HG02870 (cell line): ENCODE measurements around the gene RNLS.

ENCODE experiments used
- ATAC-seq: cut with Tn5 transposase; IDR thresholded peaks from one replicate; pipeline ENCODE4 v1.9.1; 2021; ENCODE audit warnings: mild to moderate bottlenecking, moderate library complexity; ENCODE audit not compliant: unreplicated experiment

Gene RNLS

DNA sequence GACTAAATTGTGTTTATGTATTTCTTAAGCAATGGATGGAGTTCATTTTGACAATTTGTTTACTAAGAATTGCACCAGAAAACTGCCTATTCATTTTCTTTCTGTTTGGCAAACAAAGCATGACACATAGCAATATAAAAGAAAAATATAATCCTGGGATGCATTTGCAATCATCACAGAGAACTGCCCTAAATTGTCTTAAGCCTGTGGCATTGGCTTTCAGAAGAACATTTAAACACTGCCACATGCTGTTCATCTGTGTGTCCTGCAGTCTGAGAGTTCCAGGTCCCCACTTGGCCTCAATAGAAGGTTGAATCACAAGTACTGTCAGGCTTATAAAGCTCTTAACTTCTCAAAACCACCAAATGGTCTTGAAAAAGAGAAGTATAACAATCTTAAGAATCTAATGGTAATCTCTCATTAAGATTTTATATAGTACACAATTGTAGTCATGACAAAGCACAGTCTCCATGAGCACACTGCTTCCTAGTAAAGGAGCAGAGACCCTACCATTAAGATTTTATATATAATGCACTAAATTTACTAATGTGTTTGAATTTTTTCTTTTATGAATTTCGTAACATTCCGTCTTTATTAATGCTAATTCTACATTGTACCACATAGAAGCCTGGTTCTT is 29.9 kb downstream of the RNLS start:
- no peak for ATAC-seq

DNA sequence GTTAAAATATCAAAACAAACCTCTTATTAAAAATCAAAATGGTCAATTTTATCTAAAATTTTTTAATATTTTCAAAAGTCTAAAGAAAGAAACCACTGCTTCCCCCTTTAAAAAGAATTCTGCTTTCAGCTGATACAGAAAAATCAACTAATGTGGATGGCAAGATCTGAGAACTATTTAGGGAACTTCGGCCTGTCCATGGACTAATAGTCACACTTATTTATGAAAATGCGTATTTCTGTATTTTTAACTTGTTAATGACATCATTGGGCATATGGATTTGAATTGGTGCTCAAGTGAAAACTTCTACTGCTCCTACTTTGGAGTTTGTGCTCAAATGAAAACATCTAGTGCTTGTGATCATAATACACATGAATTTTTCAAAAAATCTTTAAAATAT is 31.9 kb downstream of the RNLS start:
- no peak for ATAC-seq

DNA sequence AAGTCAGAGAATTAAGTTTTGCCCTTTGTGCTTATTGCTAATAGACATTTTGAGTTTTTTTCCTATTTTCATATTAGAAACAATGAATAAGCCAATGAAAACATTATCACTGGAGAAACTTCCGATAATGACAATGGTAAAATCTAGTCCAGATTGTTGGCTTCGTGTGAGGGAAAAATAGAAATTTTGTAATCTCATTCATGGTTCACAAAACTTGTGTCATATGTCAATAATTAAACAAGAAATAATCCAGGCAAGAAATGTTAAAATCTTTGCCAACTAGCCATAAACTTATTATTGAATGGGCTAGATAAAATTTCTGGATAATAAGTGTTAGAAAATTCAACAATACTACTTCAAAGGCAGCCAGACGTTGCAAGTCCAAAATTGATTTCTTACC is 36.6 kb downstream of the RNLS start:
- no peak for ATAC-seq

- ATAC-seq, result no peak
These were observed 37.8 kb downstream of the RNLS start for GRCh38 chr10:88545359-88545758.

- ATAC-seq, result peak; percentile 70
These were observed 38.8 kb downstream of the RNLS start for GRCh38 chr10:88544140-88544870.

- no peak for ATAC-seq
These were observed 40.6 kb downstream of the RNLS start for GRCh38 chr10:88542522-88542921.

DNA sequence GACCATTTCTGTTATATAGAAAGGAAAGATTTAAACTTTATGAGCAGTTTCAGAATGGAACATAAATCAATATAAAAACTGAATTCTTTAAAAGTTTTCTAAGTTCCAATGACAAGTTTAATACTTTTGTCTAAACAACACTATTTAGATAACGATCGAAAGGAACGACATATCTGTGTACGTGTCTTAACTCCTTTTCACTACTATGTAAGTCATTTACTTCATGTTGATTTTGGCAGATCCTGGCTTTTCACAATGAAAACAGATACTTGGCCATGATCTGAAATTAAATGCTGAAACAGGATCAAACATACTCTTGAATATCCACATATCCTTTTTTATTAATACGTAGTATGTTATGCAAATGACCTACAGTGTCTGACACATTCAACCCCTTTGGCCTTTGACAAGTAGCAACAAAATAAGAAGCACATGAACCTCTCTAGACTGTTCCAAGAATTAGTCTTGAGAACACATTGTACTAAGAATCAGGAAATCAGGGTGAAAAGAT is 41.9 kb downstream of the RNLS start:
- ATAC-seq, result no peak

DNA sequence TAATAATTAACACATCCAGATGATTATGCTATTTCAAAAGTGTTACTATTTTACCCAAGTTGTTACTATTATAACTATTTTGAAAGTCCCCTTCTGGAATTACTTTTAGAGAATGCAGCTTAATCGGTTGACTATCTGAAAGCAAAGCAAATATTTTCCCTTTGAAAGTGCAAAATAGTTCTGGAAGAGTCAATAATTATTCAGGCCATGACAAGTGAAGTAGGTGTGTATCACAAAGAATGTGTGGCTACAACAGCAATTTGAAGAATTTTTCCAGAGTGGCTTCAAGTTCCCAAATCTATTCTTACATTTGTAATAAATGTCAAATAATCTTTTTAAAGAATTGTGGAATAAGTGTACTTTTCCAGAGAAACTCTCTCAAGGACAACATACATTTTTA is 42.8 kb downstream of the RNLS start:
- no peak for ATAC-seq

DNA sequence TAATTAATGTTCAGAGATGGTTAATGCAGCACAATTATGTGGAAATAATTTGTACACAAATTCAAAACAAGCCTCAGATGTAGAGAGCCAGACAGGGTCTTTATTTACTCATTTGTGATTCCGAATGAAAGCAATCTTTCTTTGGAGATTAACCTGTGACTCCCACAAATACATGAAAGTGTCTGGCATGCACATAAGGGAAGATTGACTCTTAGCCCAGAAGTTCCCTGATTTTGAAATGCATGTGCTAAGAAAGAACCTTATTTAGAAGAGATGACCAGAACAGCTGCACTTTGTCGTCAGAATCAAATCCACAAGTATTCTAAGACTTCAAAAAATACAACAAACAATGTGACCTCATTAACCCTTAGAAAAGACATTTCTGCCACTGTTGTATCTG is 45.1 kb downstream of the RNLS start:
- no peak for ATAC-seq

- no peak for ATAC-seq
These were observed 45.8 kb downstream of the RNLS start for GRCh38 chr10:88537322-88537721.

DNA sequence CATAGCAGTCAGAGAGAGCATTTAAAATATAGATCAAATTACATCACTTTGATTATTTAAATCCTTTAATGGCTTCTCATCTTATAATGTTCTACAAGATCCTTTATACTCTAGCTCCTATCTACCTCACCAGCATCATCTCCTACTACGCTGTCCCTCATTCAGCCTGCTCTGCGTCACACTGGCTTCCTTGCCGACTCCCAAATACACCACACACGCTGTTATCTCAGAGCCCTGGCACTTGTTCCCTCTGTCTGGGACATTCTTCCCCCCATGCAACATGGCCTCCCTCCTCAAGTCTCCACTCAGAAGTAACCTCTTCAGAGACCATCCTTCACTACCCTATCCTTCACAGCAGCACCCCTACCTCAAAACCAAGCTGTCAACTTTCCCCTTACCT is 46.7 kb downstream of the RNLS start:
- no peak for ATAC-seq

DNA sequence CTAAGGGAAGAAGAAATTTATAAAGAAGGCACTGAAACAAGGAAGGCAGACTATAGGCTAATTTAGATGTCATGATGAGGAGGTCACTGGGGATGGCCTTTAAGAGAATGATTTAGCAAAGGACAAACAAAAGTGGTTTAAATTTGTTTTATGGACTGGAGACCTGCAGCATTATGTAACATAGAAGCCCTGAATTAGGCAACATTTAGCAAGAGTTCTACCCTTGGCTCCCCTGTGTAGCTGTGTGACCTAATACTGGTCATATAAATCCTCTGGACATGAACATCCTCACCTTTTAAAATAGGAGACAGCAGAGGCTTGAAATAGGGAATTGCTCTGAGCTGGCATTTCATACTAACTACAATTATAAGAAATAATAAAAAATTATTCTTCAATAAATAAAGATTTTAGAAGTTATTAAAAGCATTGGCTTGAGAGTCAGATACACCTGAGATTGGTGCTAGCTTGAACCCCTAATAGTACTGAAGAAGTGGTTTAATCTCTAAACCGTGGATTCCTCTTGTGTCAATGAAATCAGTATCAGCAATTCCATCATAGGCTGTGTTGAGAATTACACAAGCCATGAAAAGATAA is 48.9 kb downstream of the RNLS start:
- no peak for ATAC-seq

DNA sequence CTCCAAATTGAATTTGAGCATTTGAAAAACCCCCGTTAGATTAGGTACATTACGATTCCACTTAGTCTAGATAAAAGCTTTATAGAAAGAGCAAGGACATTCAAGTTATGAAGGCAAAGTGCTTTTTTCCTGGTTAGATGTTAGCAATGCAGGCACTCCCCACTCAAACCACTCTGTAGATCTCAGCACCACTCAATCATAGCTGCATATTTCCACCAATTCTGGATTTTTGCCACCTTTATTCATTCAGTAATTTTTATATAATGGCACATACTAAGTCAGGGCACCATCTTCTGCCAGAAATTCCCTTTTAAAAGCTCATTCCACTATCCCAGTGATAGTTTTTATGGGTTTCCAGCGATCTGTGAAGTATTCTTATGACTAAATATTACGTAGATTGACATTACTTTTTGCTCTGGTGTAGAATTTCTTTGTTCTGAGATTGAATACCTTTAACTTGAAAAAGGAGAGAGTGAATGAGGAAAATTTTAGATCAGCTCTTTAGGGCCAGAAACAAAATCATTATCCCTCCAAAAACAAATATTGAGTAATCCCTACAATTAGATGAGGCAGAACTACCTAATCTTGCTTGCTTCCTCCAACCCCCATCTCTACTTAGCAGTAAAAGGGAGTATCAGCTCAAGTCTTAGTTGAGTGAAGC is 51.6 kb downstream of the RNLS start:
- ATAC-seq, result no peak

- no peak for ATAC-seq
These were observed 52.3 kb downstream of the RNLS start for GRCh38 chr10:88530629-88531391.

DNA sequence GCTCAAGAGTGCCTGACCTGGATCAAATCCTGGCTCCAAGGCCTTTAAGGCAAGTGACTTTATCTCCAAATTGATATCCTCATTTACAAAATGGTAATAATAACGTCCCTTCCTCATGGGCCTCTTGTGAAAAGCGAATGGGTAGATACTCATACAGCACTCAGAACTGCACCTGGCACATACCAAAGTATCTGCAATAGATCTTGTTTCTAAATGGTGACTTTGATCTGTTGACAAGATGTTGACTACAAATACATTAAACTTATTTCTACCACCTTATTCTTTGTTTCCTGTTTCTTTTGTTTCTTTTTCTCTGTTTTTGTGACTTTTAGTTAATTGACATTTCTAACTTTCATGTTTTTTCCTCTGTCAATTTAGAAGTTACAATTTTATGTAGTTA is 53.0 kb downstream of the RNLS start:
- ATAC-seq, result no peak

GRCh38 chr10:88528806-88529570 is 54.1 kb downstream of the RNLS start:
- no peak for ATAC-seq

- no peak for ATAC-seq
These were observed 54.9 kb downstream of the RNLS start for GRCh38 chr10:88528201-88528600.

DNA sequence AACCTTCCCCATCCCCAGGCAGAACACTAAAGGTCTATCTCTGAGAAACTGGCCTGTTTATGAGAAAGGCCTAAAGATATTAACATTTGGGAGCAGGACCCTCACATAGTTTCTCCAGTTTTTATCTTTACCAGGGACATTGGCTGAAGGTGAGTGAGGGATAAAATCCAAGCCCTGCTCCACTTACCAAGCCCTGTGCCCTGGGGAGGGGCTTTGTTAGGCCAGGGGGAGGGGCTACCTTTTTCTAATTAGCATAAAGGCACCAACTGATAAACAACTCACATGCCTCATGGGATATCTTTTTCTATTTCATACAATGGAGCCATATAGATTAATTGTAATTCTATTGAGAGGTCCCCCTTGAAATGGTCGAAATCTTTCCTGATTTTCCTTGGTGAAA is 55.9 kb downstream of the RNLS start:
- no peak for ATAC-seq

GRCh38 chr10:88526501-88527105 is 56.5 kb downstream of the RNLS start:
- no peak for ATAC-seq
